GM19099 (cell line): ENCODE data around the gene CADPS.

ENCODE experiments used
- POLR2A ChIP-seq: IDR thresholded peaks from 3 replicates; pipeline ENCODE4 v1.6.1; 2011; ENCODE audit warnings: low read depth; ENCODE audit not compliant: insufficient read length; ENCODE audit errors: extremely low read depth

Gene CADPS

GRCh38 chr3:62631488-62631887 lies 243.7 kb downstream of the CADPS start:
- TF ChIP-seq POLR2A = no peak

- no peak for TF ChIP-seq POLR2A
Observed at GRCh38 chr3:62630664-62631063, 244.6 kb downstream of the CADPS start.

- no peak for TF ChIP-seq POLR2A
Observed at GRCh38 chr3:62625268-62625667, 249.9 kb downstream of the CADPS start.

- no peak for TF ChIP-seq POLR2A
Observed at GRCh38 chr3:62624185-62624584, 251.0 kb downstream of the CADPS start.

- no peak for TF ChIP-seq POLR2A
Observed at GRCh38 chr3:62622553-62623174, 252.6 kb downstream of the CADPS start.

- TF ChIP-seq POLR2A = no peak
Observed at GRCh38 chr3:62621925-62622324, 253.3 kb downstream of the CADPS start.

- no peak for TF ChIP-seq POLR2A
Observed at GRCh38 chr3:62621176-62621575, 254.0 kb downstream of the CADPS start.

- no peak for TF ChIP-seq POLR2A
Observed at GRCh38 chr3:62615258-62615849, 259.9 kb downstream of the CADPS start.

- no peak for TF ChIP-seq POLR2A
Observed at GRCh38 chr3:62614527-62614926, 260.7 kb downstream of the CADPS start.

GRCh38 chr3:62611541-62612240 lies 263.5 kb downstream of the CADPS start:
- TF ChIP-seq POLR2A = no peak

- no peak for TF ChIP-seq POLR2A
Observed at GRCh38 chr3:62607287-62608029, 267.8 kb downstream of the CADPS start.

GRCh38 chr3:62605413-62606068 lies 269.7 kb downstream of the CADPS start:
- TF ChIP-seq POLR2A = no peak

GRCh38 chr3:62604751-62605351 lies 270.4 kb downstream of the CADPS start:
- no peak for TF ChIP-seq POLR2A

- TF ChIP-seq POLR2A = no peak
Observed at GRCh38 chr3:62604298-62604697, 270.9 kb downstream of the CADPS start.

GRCh38 chr3:62602987-62603386 lies 272.2 kb downstream of the CADPS start:
- no peak for TF ChIP-seq POLR2A
